Measurements from ENCODE around the gene GAPDH.
"Not testable (repeated sequence)": the region's sequence is repeated elsewhere in the genome, so short reads cannot be mapped to it uniquely, and the experiment has no call there.

Gene GAPDH

DNA sequence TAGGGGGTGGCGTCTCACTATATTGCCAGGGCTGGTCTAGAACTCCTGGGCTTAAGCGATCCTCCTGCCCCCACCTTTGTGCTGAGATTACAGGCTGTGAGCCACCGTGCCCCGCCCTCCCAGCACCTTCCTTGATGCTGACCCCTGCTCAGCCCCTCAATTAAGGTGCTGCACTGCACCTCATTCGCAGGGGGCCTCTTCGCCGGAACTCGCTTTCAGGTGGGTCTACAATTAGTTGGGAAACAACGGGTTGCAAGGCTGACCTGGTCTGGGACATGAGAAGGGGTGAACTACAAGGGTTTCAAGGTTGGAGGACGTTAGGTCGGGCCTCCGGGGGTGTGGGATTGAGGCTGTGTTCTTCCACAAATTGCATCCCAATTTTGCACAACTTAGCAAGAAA lies 35.0 kb downstream of the GAPDH start:
- DNase-seq: no peak

DNA sequence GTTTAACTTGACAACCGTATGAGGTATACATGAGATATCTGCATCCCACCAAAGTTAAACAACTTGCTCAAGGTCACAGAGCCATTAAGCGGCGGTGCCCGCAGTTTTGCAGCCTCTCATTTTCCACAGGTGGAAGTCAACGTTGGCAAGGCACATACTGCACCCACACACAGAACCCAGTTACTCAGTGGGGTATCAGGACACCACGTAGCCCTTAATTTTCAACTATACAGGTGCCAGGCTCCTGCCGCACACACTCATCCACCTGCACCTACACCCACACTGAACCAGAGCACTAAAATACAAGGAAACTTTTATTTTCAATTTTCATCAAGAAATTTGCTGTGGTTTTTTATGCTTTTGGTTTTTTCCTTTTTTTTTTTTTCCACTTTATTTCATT lies 35.5 kb downstream of the GAPDH start:
- no peak for DNase-seq

DNA sequence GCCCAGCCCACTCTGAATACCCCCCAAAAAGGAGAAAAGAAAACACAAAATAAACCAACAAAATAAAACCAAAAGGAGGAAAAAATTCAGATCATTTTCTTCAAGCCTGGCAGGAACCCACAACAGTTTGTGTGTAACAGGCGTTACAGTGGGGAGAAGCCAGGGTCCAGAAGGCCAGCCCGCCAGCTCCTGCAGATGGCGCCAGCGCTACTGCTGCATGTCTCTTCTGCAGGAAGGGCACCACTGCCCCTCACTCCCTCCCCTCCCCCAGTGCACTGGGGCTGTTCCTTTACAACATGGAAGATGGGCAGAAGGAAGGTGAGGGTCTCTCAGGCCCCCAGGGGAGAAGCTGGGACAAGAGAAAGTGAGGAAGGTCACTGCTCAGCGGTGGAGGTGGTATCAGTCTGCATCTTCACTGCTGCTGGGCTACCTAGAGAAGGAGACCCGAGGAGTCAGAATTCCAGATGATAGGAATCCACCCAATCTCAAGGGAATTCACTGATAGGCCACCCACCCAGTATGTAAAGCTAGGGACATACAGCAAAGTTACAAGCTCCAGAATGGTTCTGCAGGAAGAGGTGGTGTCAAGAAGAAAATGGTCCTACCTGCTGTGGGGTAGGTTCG lies 36.1 kb downstream of the GAPDH start:
- peak; percentile 44 for DNase-seq

DNA sequence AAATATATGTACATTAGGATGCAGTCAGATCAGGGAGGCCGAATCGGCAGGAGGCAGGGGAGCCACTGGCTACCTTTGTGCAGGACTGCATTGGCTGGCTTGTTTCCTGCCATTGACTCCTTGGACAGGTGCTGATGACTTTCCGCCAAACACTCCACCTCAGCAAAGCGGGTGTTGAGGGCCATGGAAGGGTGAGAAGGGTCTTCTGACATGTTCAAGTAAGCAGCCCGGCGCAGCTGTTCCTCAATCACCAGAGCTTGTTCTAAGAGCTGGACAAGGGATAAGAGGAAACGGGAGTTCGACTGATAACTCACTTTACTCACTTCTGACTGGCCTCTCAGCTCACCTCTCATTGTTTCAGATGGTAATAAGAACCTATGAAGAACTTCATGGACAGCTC lies 38.7 kb downstream of the GAPDH start:
- no peak for DNase-seq

DNA sequence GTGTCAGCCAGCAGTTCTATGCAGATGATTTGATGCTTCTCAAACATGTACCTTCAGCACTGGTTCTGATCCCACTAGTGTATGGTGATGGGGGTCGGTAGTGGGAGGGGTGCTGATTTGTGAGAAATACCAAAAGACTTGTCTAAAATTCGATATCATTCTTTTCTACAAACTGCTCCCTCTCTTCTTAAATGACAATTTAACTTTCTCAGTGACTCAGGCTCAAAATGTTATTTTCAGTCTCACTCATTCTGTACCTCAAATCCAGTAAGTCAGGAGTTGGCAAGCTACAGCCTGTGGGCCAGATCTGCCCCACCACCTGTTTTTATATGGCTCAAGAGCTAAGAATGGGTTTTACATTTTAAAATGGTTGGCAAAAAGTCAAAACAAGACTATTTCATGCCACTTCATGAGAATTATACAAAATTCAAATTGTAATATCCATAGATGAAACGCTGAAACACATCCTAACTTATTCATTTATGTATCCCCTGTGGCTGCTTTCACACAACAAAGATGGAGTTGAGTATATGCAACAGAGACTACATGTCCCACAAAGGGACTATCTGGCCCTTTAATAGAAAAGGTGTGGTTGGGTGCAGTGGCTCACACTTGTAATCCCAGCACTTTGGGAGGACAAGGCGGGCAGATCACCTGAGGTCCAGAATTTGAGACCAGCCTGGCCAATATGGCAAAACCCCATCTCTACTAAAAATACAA lies 40.4 kb downstream of the GAPDH start:
- DNase-seq: no peak

DNA sequence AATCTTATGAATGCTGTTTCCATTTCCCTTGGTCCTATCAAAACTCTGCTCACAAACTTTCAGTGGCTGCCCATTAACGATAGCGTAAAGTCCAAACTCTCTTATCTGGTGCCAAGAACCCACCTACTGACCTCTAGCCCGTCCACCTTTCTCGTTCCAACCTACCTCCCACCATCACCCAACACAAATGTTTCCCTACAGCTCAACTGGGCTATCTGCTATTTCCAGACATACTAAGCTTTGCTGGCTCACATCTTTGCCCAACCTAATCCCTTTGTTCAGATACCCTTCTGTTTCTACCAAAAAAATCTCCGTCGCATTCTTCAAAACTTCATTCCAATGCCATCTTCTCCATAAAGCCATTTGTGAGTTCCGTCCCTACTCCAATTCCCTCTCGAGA lies 41.3 kb downstream of the GAPDH start:
- no peak for DNase-seq

DNA sequence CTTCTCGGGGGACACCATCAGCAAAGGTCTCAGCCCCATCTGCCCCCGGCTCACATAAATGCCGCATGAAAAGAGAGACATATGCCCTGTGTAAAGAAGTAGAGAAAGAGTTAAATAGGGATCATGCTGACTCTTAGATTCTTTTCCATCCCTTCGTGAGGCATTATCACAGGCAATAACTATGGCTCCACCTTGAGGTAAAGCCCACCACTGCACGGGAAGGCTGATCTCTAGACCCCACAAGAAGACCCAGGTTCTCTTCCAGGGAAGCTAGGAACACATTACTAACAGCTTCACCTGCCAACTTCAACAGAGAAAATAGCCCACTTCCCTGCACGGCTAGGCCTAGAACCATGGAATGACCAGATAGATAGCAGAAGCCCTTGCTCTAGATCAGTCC lies 47.9 kb downstream of the GAPDH start:
- no peak for DNase-seq

DNA sequence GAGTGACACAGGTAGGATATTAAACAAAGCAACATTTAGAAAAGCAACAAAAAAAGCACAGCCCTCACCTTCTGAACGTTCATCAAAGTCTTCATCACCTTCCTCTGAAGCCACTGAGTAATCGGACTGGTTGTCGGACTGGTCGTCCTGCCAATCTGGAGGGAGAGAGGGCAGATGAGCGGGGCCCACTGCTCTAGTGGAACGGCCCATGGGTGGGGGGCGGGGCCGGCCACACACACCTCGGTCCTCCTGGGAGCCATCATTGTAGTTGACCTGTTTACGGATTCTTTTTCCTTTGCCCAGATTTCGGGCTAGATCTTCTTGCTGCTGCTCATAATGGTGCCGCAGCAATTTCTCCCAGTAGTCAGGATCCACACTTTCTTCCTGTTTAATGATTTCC lies 48.6 kb downstream of the GAPDH start:
- DNase-seq: no peak

DNA sequence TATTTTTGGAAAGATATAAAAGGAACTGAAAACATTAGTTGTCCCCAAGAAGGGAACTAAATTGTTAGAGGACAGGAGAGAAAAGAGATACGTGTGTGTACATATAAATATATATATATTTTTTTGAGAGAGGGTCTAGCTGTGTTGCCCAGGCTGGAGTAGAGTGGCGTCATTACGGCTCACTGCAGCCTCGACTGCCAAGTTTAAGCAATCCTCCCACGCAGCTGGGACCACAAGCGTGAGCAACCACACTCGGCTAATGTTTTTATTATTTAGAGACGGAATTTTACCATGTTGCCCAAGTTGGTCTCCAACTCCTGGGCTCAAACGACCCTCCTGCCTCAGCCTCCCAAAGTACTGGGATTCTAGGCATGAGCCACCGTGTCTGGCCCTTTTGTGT lies 50.0 kb downstream of the GAPDH start:
- DNase-seq: no peak

DNA sequence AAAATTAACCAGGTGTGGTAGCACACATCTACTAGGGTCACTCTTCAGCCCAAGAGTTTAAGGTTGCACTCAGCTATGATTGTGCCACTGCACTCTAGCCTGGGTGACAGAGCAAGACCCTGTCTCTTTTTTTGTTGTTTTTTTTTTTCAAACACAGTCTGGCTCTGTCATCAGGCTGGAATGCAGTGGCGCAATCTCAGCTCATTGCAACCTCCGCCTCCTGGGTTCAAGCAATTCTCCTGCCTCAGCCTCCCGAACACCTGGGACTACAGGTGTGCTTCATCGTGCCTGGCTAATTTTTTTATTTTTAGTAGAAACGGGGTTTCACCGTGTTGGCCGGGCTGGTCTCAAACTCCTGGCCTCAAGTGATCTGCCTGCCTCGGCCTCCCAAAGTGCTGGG lies 52.3 kb downstream of the GAPDH start:
- DNase-seq: not testable (repeated sequence)
